Ishikawa (cell line): ENCODE results near the gene PRKCE.
A peak's percentile ranks its signal among the peaks of the same experiment; 100 is the strongest.

ENCODE experiments used
- CEBPB ChIP-seq: IDR thresholded peaks from 2 replicates; pipeline ENCODE4 v1.6.1; 2012
- CREB1 ChIP-seq: IDR thresholded peaks from 2 replicates; pipeline ENCODE4 v1.6.1; 2012; ENCODE audit warnings: low read depth
- EGR1 ChIP-seq: IDR thresholded peaks from 2 replicates; pipeline ENCODE4 v1.6.1; 2012
- EP300 ChIP-seq: IDR thresholded peaks from 2 replicates; pipeline ENCODE4 v1.6.1; 2012; ENCODE audit warnings: borderline replicate concordance
- FOXM1 ChIP-seq: IDR thresholded peaks from 2 replicates; pipeline ENCODE4 v1.6.1; 2012; ENCODE audit warnings: low read depth, borderline replicate concordance
- MAX ChIP-seq: IDR thresholded peaks from 2 replicates; pipeline ENCODE4 v1.6.1; 2012
- NFIC ChIP-seq: IDR thresholded peaks from 2 replicates; pipeline ENCODE4 v1.6.1; 2012
- RAD21 ChIP-seq: IDR thresholded peaks from 2 replicates; pipeline ENCODE4 v1.6.1; 2012; ENCODE audit warnings: low read depth
- TAF1 ChIP-seq: IDR thresholded peaks from 2 replicates; pipeline ENCODE4 v1.6.1; 2012; ENCODE audit warnings: low read depth, mild to moderate bottlenecking
- TCF12 ChIP-seq: IDR thresholded peaks from 2 replicates; pipeline ENCODE4 v1.6.1; 2012; ENCODE audit warnings: low read depth
- TEAD4 ChIP-seq: IDR thresholded peaks from 2 replicates; pipeline ENCODE4 v1.6.1; 2012
- USF1 ChIP-seq: IDR thresholded peaks from 2 replicates; pipeline ENCODE4 v1.6.1; 2012
- YY1 ChIP-seq: IDR thresholded peaks from 2 replicates; pipeline ENCODE4 v1.6.1; 2012; ENCODE audit warnings: low read depth
- ZBTB7A ChIP-seq: IDR thresholded peaks from 2 replicates; pipeline ENCODE4 v1.6.1; 2012; ENCODE audit warnings: low read depth
- TF ChIP-seq, protein P1 (sequence below): IDR thresholded peaks from 2 replicates; pipeline ENCODE4 v1.6.1; 2012; ENCODE audit warnings: low read depth, mild to moderate bottlenecking

The PRKCE gene

DNA sequence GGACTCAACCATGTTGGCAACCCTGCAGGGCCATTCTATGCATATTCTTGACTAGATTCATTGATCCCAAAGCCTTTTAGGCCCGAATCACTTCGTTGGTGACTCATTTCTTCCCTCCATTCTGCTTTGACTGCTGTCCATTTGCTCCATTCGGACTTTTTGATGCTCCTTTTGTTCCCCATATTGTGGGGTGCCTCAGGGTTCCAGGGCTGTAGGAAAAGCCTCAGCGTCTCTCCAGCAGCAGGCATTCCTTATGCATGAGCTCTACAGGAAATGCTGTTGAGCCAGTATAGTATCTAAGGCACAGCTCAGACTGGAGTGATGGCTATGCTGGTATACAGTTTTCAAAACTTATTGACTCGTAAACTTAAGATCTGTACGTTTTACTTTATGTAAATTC, 292.6 kb downstream of the PRKCE start:
- TF ChIP-seq TAF1 (no peak), EP300 (no peak), ZBTB7A (no peak), RAD21 (no peak), MAX (no peak), TEAD4 (0 out of 2 replicates have a peak, but pooled peaks have one; percentile 24)

DNA sequence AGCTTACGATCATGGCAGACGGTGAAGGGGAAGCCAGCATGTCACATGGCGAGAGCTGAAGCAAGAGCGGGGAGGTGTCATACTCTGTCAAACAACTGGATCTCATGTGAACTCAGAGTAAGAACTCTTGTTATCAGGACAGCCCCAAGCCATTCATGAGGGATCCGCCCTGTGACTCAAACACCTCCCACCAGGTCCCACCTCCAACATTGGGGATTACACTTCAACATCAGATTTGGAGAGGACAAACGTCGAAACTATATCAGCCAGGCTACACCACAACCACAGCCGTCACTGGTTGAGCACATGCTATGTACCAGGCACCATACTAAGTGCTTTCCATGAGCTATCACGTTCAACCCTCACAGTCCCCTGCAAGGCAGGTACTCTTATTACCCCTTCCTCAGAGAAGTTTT, 293.8 kb downstream of the PRKCE start:
- TF ChIP-seq EGR1: no peak
- no peak for TF ChIP-seq RAD21
- TF ChIP-seq TAF1: no peak
- no peak for TF ChIP-seq FOXM1
- no peak for TF ChIP-seq MAX
- no peak for TF ChIP-seq CEBPB
- no peak for TF ChIP-seq TEAD4
- TF ChIP-seq TCF12: no peak
- no peak for TF ChIP-seq YY1
- TF ChIP-seq EP300: no peak
- no peak for TF ChIP-seq CREB1
- TF ChIP-seq USF1: no peak
- TF ChIP-seq NFIC: no peak
- TF ChIP-seq ZBTB7A: no peak

- no peak for TF ChIP-seq TAF1
- no peak for TF ChIP-seq ZBTB7A
- TF ChIP-seq FOXM1: no peak
- no peak for TF ChIP-seq EGR1
- no peak for TF ChIP-seq YY1
- TF ChIP-seq TEAD4: 0 out of 2 replicates have a peak, but pooled peaks have one; percentile 4
- TF ChIP-seq USF1: no peak
- no peak for TF ChIP-seq RAD21
- peak; percentile 23; the same call in 1 of the 2 replicates for TF ChIP-seq NFIC
- TF ChIP-seq EP300: peak; percentile 44; the same call in 1 of the 2 replicates
Observed at GRCh38 chr2:45946023-45946422, 294.5 kb downstream of the PRKCE start.

- TF ChIP-seq MAX (no peak), EGR1 (no peak), USF1 (no peak), TCF12 (no peak), TAF1 (no peak), NFIC (no peak), TEAD4 (no peak), CEBPB (no peak), YY1 (no peak), EP300 (no peak), ZBTB7A (no peak), FOXM1 (no peak), RAD21 (no peak), CREB1 (no peak)
- TF ChIP-seq, protein P1, sequence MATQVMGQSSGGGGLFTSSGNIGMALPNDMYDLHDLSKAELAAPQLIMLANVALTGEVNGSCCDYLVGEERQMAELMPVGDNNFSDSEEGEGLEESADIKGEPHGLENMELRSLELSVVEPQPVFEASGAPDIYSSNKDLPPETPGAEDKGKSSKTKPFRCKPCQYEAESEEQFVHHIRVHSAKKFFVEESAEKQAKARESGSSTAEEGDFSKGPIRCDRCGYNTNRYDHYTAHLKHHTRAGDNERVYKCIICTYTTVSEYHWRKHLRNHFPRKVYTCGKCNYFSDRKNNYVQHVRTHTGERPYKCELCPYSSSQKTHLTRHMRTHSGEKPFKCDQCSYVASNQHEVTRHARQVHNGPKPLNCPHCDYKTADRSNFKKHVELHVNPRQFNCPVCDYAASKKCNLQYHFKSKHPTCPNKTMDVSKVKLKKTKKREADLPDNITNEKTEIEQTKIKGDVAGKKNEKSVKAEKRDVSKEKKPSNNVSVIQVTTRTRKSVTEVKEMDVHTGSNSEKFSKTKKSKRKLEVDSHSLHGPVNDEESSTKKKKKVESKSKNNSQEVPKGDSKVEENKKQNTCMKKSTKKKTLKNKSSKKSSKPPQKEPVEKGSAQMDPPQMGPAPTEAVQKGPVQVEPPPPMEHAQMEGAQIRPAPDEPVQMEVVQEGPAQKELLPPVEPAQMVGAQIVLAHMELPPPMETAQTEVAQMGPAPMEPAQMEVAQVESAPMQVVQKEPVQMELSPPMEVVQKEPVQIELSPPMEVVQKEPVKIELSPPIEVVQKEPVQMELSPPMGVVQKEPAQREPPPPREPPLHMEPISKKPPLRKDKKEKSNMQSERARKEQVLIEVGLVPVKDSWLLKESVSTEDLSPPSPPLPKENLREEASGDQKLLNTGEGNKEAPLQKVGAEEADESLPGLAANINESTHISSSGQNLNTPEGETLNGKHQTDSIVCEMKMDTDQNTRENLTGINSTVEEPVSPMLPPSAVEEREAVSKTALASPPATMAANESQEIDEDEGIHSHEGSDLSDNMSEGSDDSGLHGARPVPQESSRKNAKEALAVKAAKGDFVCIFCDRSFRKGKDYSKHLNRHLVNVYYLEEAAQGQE: no peak
Observed at GRCh38 chr2:45950606-45951005, 299.1 kb downstream of the PRKCE start.

- TF ChIP-seq FOXM1 (no peak), EP300 (no peak)
Observed at GRCh38 chr2:45951025-45951727, 299.7 kb downstream of the PRKCE start.

GRCh38 chr2:45952591-45952990, 301.1 kb downstream of the PRKCE start:
- no peak for TF ChIP-seq USF1
- TF ChIP-seq TEAD4: no peak
- TF ChIP-seq RAD21: no peak
- no peak for TF ChIP-seq CREB1
- no peak for TF ChIP-seq NFIC
- no peak for TF ChIP-seq EP300
- TF ChIP-seq YY1: no peak
- TF ChIP-seq, protein P1: no peak
- no peak for TF ChIP-seq MAX
- TF ChIP-seq ZBTB7A: no peak
- no peak for TF ChIP-seq TCF12
- no peak for TF ChIP-seq CEBPB
- no peak for TF ChIP-seq TAF1
- no peak for TF ChIP-seq FOXM1
- no peak for TF ChIP-seq EGR1
